Gastroesophageal sphincter (tissue), 4 donors: ENCODE results near the gene FAHD2A. TPM values are rescaled to one million over a fixed set of nuclear protein-coding genes. Genes with fewer than 3 reads are reported as not detected.
"Not testable (repeated sequence)": the region's sequence is repeated elsewhere in the genome, so short reads cannot be mapped to it uniquely, and the experiment has no call there.

Source experiments
- ATAC-seq: fragments of 150-250 bp; one replicate; pipeline ENCODE4 v1.9.1; 2016; ENCODE audit warnings: mild to moderate bottlenecking, moderate library complexity
- H3K27ac ChIP-seq, 4 donors: fragments of 200-600 bp; sonication (generic) in 3 of 4; 1 replicate in 3 of 4; 2 replicates in 1 of 4; pipeline ENCODE4 v1.5.1; 2016 to 2019
- H3K27me3 ChIP-seq: fragments of 200-600 bp; sonication (generic); one replicate; pipeline ENCODE4 v1.5.1; 2019
- H3K36me3 ChIP-seq, 2 donors: fragments of 200-600 bp; sonication (generic); one replicate each; pipeline ENCODE4 v1.5.1; 2019; ENCODE audit warnings: control low read depth in 1 of 2
- H3K4me1 ChIP-seq, 3 donors: fragments of 200-600 bp; sonication (generic); 1 replicate in 2 of 3; 2 replicates in 1 of 3; pipeline ENCODE4 v1.5.1; 2016 to 2019; ENCODE audit warnings: control low read depth in 2 of 3
- H3K4me3 ChIP-seq, 2 donors: fragments of 200-600 bp; sonication (generic); one replicate each; pipeline ENCODE4 v1.5.1; 2019; ENCODE audit warnings: mild to moderate bottlenecking in 1 of 2, moderate library complexity in 1 of 2
- H3K9me3 ChIP-seq, 3 donors: fragments of 200-600 bp; sonication (generic); one replicate each; pipeline ENCODE4 v1.5.1; 2017 to 2019; ENCODE audit warnings: control low read depth in 2 of 3
- EP300 ChIP-seq: sonication (generic); formaldehyde crosslinking; IDR thresholded peaks from one replicate; pipeline ENCODE4 v1.6.1; 2017; ENCODE audit warnings: antibody characterized with exemption, mild to moderate bottlenecking
- POLR2A ChIP-seq, 2 donors: fragments of 450-650 bp; IDR thresholded peaks; one replicate each; pipeline ENCODE4 v1.6.1; 2017; ENCODE audit warnings: antibody characterized with exemption in 2 of 2, mild to moderate bottlenecking in 2 of 2, moderate library complexity in 1 of 2
- POLR2AphosphoS5 ChIP-seq: sonication (generic); formaldehyde crosslinking; IDR thresholded peaks from one replicate; pipeline ENCODE4 v1.6.1; 2017; ENCODE audit warnings: antibody characterized with exemption
- WGBS, 2 donors: methylation state at CpG; one replicate each; pipeline ENCODE4 v1.1.5; 2018; ENCODE audit warnings: low coverage in 1 of 2; 5-methylcytosine and 5-hydroxymethylcytosine counted together
- total RNA-seq, 4 donors: library from RNA; depleted of rRNA; stranded (reverse); fragments of >200 nt; gene quantifications; one replicate each; pipeline ENCODE4 v1.1.0, GENCODE V29; 2016
- TF ChIP-seq, protein P1 (sequence below), 4 experiments: fragments of 200-600 bp in 2 of 4; fragments of 450-650 bp in 2 of 4; sonication (generic) in 1 of 4; IDR thresholded peaks; one replicate each; pipeline ENCODE4 v1.5.1; 2017 to 2019; ENCODE audit warnings: antibody characterized with exemption in 4 of 4, mild to moderate bottlenecking in 2 of 4, moderate library complexity in 2 of 4

Gene FAHD2A
- total RNA-seq, 4 donors from 2014 or later: 6.5 to 29.8 (median 19.5) TPM

DNA sequence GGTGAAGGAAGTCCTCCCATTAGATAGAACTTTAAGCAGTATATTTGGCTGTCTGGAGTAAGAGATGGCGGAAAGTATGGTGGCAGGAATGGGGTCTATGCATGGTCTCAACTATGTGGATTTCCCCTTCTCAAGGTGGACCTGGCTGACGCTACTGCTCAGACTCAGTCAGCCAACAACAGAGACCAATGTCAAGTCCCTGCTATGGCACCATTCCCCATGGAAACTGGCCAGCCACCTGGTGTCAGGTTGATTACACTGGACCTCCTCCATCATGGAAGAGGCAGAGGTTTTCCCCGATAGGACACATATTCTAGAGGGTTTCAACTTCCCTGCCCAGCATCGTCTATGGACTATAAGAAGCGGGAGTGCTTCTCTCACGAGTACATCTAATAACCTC, 8.6 kb upstream of the FAHD2A start:
- Histone ChIP-seq H3K36me3 (no peaks in the 10 kb centered on the region), H3K4me1 (peaks cover 0 to 6% (median 2%) of the 10 kb centered on the region in 3 donors), H3K4me3 (no peak overlapping the region), H3K9me3 (no peaks in the 10 kb centered on the region), H3K27ac (no peak overlapping the region), H3K27me3 (peaks cover 7% of the 10 kb centered on the region)
- no peak for ATAC-seq
- 91 to 100% methylated on average over 1 to 6 of the region's 6 CpGs for WGBS, 2 donors
- no peak for TF ChIP-seq EP300
- TF ChIP-seq POLR2AphosphoS5: no peak
- TF ChIP-seq, protein P1, sequence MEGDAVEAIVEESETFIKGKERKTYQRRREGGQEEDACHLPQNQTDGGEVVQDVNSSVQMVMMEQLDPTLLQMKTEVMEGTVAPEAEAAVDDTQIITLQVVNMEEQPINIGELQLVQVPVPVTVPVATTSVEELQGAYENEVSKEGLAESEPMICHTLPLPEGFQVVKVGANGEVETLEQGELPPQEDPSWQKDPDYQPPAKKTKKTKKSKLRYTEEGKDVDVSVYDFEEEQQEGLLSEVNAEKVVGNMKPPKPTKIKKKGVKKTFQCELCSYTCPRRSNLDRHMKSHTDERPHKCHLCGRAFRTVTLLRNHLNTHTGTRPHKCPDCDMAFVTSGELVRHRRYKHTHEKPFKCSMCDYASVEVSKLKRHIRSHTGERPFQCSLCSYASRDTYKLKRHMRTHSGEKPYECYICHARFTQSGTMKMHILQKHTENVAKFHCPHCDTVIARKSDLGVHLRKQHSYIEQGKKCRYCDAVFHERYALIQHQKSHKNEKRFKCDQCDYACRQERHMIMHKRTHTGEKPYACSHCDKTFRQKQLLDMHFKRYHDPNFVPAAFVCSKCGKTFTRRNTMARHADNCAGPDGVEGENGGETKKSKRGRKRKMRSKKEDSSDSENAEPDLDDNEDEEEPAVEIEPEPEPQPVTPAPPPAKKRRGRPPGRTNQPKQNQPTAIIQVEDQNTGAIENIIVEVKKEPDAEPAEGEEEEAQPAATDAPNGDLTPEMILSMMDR (IDR thresholded peaks at IDR 0.05): no peak
- no peak for TF ChIP-seq POLR2A (IDR thresholded peaks at IDR 0.05)

DNA sequence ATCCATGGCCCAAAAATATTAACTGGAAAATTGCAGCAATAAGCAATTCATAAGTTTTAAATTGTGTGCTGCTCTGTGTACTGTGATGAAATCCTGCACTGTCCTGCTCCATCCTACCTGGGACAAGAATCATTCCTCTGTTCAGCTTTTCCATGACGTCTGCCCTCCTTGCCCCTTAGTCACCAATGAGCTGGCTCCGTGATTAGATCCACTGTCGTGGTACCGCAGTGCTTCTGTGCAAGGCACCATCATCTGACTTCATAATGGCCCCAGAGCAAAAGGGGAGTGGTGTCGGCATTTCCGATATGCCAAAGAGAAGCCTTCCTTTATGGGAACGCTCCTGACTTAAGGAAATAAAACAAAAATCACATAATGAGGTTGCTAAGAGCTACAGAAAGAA, 3.4 kb upstream of the FAHD2A start:
- no peaks in the 10 kb centered on the region for H3K9me3 ChIP-seq
- H3K27ac ChIP-seq: no peak overlapping the region
- 82 to 100% methylated on average over 1 to 4 of the region's 7 CpGs for WGBS, 2 donors
- ATAC-seq: no peak
- no peaks in the 10 kb centered on the region for H3K36me3 ChIP-seq
- no peaks in the 10 kb centered on the region for H3K27me3 ChIP-seq
- peaks cover 0 to 22% (median 13%) of the 10 kb centered on the region in 3 donors for H3K4me1 ChIP-seq
- H3K4me3 ChIP-seq: no peak overlapping the region
- no peak for TF ChIP-seq EP300

DNA sequence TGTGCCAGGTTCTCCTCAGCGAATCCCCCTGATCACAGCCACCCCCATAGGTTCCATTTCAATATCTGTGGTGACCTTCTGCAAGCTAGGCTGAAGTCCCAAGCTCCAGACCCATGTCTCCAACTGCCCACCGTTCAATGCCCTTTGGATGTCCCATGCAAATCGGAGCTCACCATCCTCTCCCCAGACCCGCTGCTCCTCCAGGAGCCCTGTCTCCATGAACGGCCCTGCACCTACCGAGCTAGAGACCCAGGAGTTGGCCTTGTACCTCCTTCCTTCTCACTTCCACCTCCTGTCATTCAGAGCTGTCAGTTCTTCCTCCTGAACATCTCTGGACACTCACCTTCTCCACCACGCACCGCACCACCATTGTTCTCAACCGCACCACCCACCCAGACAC, 1.0 kb upstream of the FAHD2A start:
- Histone ChIP-seq H3K4me3 (peak overlapping the region; percentile 69 to 93), H3K9me3 (no peaks in the 10 kb centered on the region), H3K36me3 (peaks cover 0 to 4% of the 10 kb centered on the region in 2 donors), H3K4me1 (peaks cover 0 to 29% (median 13%) of the 10 kb centered on the region in 3 donors), H3K27me3 (no peaks in the 10 kb centered on the region), H3K27ac (peak overlapping the region in 1 of 4 donors; percentile 88)
- TF ChIP-seq, protein P1 (IDR thresholded peaks at IDR 0.05): no peak
- TF ChIP-seq POLR2AphosphoS5: no peak
- TF ChIP-seq EP300: no peak
- no peak for TF ChIP-seq POLR2A (IDR thresholded peaks at IDR 0.05)
- WGBS, 2 donors: 83 to 95% methylated on average over 4 to 5 of the region's 9 CpGs
- no peak for ATAC-seq

DNA sequence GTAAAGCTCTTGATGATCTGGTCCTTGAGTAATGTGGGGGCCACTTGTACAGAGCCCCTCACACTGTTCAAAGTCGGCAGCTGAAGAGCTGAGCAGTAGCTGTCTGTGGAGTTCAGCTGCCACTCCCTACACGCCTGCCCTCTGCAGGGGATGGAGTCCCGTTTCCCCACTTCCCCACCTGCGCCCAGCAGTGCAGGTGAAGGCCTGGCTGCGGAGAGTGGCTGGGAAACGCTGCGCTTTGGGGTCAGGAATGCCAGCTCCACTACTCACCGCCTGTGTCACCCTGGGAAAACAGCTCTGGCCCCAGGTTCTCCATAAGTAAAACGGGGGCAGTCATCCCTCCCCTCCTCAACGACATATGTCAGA, 521 bp upstream of the FAHD2A start:
- H3K36me3 ChIP-seq, H3K27me3 ChIP-seq, H3K9me3 ChIP-seq: not testable (repeated sequence)
- Histone ChIP-seq H3K27ac (peak overlapping the region; percentile 60 to 92 (median 84)), H3K4me3 (peak overlapping the region; percentile 69 to 93), H3K4me1 (peaks cover 0 to 29% (median 13%) of the 10 kb centered on the region in 3 donors)
- peak; percentile 54 for ATAC-seq
- no CpG with 5 or more reads among the region's 10 CpGs for WGBS, 2 donors

DNA sequence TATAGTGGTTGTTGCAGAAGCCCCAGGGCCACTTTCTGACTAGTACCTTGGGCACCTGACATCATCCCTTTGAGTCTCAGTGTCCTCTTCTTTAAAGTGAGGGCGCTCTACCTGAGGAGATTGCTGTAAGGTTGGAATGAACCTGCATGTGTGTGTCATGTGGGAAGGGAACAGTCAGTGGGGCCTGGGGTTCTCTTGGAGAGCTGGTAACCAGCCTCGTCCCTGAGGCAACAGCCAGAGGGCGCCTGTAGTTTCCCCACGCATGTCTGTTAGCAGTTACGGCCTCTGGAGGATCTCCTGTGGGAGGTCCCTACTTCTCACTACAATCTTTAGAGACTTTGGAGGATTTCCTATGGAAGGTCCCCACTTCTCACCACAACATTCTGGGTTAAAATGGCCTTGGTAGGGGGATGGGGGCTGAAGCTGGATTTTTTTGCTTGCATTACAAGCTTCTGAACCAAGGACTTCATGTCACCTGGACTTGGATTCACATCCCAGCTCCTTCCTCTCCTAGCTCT, 755 bp downstream of the FAHD2A start:
- H3K27ac ChIP-seq: peak overlapping the region in 3 of 4 donors; percentile 81 to 92 (median 88)
- peaks cover 0 to 18% of the 10 kb centered on the region in 2 donors for H3K36me3 ChIP-seq
- peaks cover 0 to 29% (median 13%) of the 10 kb centered on the region in 3 donors for H3K4me1 ChIP-seq
- ATAC-seq: peak; percentile 7
- TF ChIP-seq, protein P1 (IDR thresholded peaks at IDR 0.05): peak in 2 of 4 experiments; percentile 11 to 58
- H3K4me3 ChIP-seq: peak overlapping the region; percentile 69 to 93
- H3K9me3 ChIP-seq, H3K27me3 ChIP-seq: not testable (repeated sequence)
- 0% methylated on average over 1 of the region's 5 CpGs; no CpG with 5 or more reads in 1 of the 2 donors for WGBS, 2 donors

DNA sequence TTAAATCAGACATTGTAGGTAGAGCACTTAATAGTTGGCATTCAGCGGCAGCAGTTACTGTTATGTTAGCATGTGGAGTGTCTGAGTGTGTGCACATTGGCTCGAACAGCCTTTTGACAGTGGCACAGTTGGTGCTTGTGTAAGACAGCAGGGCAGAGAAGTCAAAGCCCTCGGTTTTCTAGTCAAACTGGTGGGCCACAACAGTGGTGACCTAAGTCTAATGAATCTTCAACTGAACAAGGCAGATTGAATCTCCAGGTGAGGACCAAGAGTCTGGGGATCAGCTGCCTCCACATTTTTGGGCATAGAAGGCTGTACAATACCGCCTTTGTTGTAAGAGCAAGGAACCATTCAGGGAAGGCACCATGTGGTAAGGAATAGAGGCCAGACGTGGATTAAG, 1.3 kb downstream of the FAHD2A start:
- not testable (repeated sequence) for H3K27me3 ChIP-seq, H3K9me3 ChIP-seq, ATAC-seq, H3K27ac ChIP-seq
- WGBS, 2 donors: 84 to 87% methylated on average over 5 of the region's 5 CpGs
- Histone ChIP-seq H3K4me3 (peak overlapping the region in 1 of 2 donors; percentile 93), H3K36me3 (peaks cover 0 to 24% of the 10 kb centered on the region in 2 donors), H3K4me1 (peaks cover 0 to 29% (median 13%) of the 10 kb centered on the region in 3 donors)

DNA sequence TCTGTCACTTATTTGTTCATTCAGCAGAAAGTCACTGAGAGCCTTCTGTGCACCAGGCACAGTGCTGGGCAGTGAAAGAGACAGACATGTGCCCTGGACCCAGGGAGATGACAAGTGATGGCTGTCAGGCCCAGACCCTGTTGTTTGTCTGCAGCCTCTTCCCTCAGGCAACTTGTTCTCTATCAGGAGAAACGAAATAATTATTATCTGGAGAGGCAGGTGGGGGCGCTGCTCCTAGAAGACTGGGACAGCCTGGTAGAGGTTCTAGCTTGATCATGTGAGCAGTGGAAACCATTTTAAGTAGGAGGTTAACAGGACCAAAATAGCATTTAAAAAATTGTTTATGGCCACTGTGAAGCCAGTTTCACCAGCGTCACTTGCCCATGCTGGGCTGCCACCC, 2.2 kb downstream of the FAHD2A start:
- peaks cover 0 to 28% of the 10 kb centered on the region in 2 donors for H3K36me3 ChIP-seq
- 80 to 100% methylated on average over 1 to 3 of the region's 3 CpGs for WGBS, 2 donors

DNA sequence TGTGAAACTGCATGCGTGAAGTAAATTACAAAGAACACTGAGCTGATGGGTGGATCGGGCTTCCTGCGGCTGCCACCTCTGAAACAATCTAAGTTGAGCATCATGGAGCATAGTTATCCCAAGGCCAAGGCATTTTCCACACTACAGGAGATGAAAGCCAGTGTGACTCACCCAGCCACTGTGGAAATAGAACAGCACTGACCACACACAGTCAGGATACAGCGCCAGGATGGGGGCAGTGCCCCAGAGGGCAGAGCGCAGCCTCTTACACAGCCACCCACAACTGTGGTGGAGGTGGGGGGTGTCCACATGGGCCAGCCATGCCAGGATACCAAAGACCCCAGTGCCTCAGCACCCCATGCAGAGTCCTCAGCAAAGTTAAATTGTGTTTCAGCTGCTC, 8.7 kb downstream of the FAHD2A start:
- H3K36me3 ChIP-seq: peaks cover 0 to 61% of the 10 kb centered on the region in 2 donors
- not testable (repeated sequence) for H3K9me3 ChIP-seq, H3K4me1 ChIP-seq, ATAC-seq, H3K4me3 ChIP-seq, H3K27me3 ChIP-seq, H3K27ac ChIP-seq
- no CpG with 5 or more reads among the region's 5 CpGs for WGBS, 2 donors

More for the DNA sequence above, 2.2 kb downstream of the FAHD2A start:
- not testable (repeated sequence) for H3K9me3 ChIP-seq, H3K4me3 ChIP-seq, H3K27me3 ChIP-seq, ATAC-seq, H3K27ac ChIP-seq
- H3K4me1 ChIP-seq: peaks cover 0 to 29% (median 13%) of the 10 kb centered on the region in 3 donors
